HuH-7.5 (cell line): ENCODE data around the gene GRIA4.
A peak's percentile ranks its signal among the peaks of the same experiment; 100 is the strongest.

Experiments
- DNase-seq: peaks from one replicate; pipeline ENCODE4 v3.0.0; 2011; ENCODE audit warnings: low spot score

Gene GRIA4

DNA sequence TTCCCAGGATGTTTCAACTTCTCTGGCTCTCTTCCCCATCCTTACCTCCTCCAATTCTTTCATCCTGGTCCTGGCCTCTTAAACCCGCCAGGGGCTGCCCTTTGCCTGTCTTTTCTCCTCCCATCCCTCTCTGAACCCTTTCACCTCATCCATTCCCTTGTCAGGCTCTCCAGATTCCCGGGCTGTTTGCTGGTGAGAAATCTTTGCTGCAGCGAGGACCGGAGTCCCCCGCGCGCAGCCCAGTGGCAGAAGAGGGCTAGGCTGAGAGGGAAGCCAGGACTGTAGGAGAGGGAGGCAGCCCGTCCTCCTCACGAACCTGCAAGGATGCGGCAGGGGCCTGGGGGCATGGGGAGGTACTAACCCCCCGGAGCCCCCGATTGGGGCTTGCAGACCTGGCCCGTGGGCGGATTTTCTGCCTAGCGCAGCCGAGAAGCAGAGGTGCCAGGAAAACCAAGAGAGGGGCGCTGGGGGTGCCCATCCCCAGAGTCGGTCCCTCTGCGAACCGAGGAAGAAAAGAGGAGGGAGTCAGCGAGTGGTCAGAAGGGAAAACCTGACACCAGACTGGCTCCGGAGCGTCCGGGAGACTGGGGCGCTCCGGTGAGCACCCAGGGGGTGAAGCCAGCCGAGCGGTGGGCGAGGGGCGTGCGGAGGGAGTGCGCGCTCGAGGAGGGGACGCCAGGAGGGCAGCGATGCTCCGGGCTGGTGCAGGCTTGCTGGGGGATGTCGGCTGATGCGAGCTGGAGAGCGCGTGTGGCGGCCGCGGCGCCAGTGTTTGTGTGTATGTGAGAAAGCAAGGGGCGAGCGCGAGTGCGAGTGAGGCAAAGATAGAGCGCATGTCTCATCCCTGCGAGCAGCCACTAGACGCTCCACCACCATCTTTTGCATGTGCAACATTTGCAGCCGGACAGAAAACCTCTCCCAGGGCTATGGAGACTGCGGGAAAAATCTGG, at the start of gene GRIA4:
GRIA4 (plus strand) TSS at position 242 of the 950 bp plus-strand sequence. CDS start 925 bp downstream, outside the sequence.
- peak; percentile 9 for DNase-seq

DNA sequence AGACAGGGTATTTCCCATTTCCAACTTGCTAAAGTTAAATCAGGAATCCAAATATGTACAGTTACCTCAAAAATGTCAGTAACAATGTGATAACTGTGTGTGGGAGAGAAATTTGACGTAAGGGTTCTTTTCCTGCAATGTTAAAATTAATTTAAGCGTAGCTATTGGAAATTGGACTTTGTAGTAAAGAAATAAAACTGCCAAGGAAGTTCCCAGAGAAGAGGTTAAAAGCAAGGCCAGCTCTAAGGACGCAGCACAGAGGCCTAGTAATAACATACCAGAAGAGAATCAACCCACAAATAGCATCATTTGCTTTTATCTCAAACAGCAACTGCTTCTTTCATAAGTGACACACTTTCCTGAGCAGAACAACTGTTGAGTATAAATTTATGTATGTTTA, 36.8 kb upstream of the GRIA4 start:
- DNase-seq: no peak

DNA sequence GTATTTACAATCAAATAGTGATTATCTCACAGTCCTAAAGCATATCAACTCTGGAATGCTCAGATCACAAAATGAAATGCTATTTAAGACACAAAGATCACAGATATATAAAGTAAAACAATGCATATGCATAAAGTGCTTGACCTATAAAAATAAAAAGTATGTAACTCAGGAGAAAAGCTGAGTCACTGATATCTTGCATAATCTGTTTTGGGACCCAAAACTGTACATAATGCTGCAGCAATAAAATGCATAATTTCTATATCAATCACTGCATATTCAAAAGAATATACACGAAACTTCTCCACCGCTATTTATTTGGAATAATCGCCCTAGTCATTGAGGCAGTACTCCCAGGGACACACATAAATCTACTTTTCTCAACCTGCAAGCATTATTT, 34.9 kb upstream of the GRIA4 start:
- no peak for DNase-seq

DNA sequence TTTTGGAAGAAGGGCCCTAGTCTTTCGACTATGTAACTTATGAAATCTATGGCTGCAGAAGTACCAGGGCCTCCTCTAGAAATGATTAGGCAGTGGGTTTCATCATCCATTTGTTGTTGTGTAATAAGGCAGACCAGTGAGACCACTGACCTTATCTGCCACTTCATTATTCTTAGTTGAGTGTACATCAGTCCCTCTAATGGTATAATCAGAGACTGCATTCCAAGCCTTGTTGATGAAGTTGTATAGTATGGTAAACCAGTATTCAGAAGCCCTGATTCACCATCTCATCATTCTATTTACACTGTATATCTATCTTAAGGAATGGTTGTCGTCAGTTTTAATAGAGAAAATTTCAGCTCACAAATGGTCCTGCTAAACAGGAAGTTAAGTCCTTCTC, 32.2 kb upstream of the GRIA4 start:
- DNase-seq: peak; percentile 7

DNA sequence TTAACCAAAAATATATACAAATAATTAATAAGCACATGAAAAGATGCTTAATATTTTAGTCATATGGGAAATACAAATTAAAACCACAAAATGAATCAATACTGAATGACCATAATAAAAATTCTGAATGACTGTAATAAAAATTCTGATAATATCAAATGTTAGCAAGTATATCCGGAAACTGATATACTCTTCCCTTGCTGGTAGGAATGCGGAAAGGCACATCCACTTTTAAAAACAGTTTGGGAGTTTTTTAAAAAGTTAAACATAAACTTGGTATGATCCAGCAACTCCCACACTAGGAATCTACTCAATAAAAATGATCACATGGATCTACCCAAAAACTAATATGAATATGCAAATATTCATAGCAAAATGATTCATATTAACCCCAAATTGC, 30.8 kb upstream of the GRIA4 start:
- no peak for DNase-seq

DNA sequence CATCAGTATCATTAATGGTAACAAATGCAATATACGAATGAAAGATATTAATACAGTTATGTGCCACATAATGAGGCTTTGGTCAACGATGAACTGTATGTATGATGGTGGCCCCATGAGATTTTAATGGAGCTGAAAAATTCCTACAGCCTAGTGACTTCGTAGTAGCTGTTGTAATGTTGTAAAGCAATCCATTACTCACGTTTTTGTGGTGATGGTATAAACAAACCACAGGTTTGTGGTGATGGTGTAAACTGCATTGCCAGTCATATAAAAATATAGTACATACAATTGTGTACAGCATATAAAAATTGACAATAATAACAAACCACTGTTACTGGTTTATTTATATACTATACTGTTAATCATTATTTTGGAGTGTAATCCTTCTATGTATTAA, 27.4 kb upstream of the GRIA4 start:
- no peak for DNase-seq

DNA sequence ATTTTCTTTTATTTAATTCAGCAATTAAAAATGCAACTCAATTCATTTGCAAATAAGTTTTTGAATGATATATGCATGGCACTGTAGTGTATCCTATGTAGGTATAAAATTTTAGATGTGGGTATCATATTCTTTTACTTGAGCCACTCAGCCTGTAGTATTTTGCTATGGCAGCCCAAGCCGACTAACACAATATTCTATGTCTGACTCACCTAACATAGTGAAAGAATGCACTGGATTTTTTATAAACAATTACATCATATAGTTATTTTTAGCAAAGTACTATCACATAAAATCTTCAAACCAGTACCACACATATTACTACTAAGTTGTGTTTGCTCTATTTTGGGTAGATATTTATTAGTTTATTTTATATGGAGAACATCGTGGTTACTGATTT, 21.9 kb upstream of the GRIA4 start:
- no peak for DNase-seq

DNA sequence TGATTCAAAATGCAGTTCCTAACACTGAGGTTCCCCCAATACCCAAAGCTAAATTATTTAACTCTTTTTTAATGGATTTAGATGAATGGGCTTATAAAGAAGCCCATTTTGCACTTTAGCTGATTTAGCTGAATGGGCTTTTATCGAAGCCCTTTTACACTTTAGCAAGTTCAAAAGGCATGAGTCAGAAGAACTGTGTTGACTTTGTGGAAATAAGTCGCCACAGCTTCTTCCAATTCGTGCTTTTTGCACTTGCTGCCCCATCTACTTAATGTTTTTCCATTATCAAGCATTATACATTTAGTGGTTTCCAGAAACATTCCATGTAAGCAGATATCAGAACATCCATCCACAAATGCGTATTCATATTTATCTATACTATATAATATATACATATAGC, 20.5 kb upstream of the GRIA4 start:
- DNase-seq: no peak

DNA sequence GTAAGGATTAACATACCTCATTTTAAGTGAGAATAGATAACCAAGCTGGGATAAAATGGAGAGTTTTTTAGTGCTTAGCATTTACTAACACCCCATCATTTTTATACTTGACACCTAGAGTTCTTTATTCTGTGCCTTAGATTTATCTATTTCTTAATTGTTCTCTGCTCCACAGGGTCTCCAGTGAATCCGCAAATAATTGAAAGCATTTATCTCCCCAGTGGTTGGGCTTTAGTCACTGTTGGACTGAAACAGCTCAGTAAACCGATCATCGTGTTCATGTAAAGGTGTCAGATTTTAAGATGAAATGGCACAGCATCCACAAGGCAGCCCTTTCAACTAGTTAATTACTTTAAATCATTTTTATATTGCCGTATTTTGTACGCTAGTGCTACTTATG, 17.8 kb upstream of the GRIA4 start:
- no peak for DNase-seq

DNA sequence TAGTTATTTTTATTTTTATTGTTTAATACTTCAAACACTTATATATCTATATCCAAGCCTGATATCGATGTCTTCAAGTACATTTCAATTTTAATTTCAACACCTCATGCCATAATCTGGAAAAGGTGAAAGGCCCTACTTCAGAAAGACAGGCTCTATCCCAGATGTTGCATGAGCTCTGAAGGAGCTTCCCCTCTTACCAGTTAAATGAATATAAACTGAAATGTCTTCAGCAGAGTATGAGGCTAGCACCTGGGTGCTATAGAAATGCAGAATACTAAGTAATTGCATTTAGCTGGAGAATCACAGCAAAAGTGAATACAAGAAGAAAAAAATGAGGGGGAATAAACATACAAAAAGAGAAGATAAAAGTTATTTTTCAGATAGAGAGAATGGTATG, 11.5 kb upstream of the GRIA4 start:
- DNase-seq: no peak

DNA sequence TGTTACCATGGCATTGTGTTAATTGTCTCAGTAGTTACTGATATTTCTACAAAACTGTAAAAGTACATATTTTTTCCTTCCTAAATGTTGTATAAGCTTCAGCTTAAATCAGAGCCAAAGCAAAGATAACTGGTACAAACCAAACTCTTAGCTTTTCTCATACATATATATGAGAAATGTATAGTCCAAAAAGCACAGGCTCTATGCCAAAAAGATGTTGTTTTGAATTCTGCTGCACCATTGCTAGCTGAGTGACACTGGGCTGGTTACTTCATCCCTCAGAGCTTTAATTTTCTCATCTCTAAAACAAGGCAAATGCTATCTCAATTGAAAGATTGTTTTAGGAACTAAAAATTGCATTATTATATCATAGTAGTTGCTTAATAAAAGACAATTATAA, 6.7 kb upstream of the GRIA4 start:
- no peak for DNase-seq

DNA sequence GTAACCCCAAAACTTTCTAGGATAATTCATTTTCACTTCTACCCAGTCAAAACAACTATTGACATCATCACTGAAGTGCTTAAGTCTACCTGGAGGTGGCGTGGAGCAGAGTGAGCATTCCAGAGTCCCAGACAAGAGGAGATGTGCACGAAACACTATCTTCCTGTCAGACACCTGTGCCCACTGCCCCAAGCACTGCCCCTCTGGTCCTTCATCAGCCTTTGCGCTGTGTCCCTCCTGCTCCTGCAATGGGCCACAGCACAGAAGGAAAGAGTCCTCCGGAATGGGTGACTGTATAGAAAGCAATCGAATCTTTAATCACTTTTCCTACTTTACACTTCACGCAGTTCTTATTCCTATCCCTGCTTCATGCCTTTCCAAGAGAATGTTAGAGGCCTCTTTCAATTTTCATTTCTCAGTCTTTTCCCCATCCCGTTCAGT, 512 bp upstream of the GRIA4 start:
- DNase-seq: peak; percentile 31

DNA sequence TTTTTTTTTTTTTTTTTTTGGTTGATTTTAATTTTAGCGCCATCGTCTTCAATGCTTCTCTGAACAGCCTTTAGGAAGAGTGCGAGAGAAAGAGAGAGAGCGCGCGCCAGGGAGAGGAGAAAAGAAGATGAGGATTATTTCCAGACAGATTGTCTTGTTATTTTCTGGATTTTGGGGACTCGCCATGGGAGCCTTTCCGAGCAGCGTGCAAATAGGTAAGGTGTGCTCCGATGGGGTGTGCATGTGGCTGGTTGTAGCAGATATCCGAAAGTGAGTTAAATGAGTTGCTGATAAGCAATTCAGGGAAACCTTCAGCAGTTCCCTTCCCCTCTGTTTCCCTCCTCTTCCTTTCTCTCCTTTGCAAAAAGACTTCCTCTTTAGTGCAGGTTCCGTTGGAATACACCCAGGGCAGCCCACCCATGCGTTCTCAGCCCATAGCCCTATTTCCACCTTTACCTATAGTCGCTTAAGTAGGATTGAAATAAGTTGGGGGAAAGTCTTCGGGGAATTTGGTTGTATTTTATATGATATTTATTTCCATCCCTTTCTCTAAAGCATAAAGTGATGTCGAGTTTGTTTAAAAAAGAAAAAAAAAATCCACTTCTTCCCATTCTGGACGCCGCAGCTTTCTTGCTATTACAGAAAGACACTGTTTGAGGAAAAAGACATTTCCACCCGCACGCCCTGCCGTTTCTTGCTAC, 1.1 kb downstream of the GRIA4 start:
- DNase-seq: no peak

DNA sequence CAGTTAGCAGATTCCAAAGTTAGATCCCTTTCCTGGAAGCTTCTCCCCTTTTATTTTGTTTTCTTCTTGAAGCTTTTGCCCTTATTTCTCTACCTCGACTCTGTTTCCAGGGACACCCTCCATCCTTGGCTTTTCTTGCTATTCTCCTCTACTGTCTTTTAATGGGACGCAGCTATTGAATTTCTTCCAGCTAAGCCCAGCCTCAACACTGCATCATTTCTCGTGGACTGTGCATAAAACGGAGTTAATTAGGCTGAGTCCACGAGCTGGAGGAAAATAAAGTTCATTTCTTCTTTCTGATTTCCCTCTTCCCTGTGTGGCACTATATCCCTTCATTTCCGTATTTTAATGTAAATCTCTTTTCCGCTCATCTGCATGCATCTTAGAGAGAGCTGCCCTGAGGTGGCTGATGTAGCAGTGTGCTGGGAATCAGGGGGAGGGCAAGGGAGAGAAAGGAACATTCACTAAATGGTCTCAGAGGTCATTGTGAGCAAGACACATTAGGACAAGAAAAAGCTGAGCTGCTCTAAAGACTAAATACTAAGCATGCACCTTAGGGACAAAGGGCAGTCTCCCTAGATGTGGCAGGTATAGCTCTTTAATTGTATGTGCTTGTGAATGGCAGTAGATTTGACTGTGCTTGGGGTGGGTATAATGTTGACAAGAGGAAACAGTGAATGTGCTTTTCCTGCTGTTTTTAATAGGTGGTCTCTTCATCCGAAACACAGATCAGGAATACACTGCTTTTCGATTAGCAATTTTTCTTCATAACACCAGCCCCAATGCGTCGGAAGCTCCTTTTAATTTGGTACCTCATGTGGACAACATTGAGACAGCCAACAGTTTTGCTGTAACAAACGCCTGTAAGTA, 1.9 kb downstream of the GRIA4 start:
- no peak for DNase-seq

DNA sequence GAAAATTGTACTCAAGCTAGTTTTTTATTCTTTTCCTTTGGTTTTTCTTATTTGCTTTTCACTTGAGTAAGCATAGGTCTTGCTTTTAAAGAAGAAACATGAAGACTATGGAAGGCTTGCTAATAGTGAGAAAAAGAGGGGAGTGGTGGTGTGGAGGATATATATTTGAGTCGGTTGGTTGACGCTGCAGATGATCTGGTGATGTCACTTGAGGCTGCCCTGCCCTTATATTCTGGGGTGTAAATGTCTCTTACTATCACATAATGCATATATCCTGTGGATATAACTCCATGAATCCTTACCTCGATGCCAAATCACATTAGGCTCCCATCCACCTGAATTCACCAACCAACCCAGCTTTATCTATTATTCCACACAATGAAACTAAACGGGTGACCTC, 2.9 kb downstream of the GRIA4 start:
- no peak for DNase-seq

DNA sequence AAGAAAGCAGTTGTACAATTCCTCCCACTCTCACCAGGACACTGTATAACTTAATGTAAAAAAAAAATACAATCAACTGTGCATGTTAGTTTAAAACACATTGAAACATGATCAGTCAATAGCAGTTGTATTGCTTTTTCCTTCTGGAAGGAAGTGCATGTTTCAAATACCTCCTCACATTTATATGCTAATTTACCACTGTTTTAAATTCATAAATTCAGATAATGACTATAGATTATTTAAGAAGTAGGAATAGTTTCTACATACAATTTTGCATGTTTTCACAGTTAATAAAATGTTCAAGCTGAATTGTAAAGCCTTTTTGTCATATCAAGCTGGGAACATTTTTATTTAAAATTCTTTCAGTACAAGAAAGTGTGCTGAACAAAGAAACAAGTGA, 3.3 kb downstream of the GRIA4 start:
- DNase-seq: no peak

DNA sequence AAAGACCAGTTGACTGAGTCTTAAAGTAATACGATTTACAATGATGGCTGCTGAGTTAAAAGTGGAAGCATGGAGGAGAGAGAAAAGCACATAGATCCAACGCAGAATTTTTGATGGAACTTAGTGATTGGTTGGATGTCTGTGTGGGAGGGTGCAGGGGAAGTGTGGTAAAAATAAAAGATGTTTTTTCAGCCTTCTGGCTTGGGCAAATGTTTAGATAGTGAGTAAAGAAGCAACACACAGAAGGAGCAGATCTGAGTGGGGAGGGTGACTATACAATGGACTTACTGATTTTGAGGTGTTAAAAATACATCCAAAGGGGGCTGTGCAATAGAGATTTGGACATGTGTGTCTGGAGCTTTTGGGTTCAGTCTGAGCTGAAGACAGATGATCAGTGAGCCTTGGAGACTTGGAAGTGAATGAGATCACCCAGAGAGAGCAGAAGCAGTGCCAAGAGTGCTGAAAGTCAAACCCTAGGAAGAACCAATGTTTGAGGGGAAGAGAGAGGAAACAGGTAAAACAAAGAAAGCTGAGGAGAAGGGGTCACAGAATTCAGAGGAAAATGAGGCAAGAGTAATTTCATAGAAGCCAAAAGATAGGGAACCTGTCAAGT, 8.6 kb downstream of the GRIA4 start:
- no peak for DNase-seq

DNA sequence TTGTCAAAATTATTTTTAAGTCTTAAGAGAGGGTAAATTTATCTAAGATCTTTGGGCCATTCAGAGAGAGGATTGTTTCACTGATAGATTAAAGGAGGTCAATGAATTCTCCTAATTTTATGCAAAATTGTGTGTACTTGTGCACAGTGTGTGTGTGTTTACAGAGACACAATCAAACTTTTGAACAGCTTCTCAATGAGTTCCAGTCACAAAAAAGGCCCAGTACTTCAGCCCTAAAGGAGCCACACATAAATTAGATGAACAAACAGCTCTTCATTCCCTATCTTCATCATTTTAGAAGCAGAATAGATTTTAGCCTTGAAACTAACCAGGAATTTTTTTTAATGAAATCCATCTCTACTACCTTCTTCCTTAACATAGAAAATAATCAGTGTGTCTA, 9.7 kb downstream of the GRIA4 start:
- no peak for DNase-seq

DNA sequence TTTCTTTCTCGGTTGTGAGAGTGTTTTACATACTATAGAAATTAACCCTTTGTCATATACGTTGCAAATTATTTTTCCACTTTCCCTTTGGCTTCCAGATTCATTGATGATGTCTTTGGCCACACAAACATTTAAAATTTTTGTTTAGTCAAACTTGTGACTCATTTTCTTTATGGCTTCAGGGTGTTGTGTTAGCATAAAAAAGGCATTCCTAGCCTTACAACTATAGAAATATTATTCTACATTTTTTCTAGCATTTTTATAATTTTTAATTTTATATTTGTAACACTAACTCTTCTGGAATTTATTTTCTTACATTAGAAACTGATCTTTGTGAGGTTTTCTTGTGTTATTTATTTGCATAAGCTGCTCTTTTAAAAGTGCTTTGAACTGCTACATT, 12.1 kb downstream of the GRIA4 start:
- no peak for DNase-seq

DNA sequence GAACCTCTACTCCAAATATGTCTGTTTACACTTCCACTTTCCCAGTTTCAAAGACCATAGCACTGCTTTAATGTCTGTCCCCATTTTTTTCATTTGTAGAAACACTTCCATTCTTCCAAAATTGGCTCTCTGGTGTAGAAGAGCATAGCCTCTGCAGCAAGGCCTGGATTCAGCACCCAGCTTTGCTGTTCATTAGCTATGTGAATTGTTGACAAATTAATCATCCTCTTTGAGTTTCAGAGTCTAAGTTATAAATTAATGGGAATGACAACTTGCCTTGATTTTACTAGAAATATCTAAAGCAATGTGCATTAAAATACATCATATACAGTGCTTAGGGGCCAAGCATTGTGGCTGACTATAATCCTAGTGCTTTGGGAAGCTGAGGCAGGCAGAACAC, 22.4 kb downstream of the GRIA4 start:
- no peak for DNase-seq

DNA sequence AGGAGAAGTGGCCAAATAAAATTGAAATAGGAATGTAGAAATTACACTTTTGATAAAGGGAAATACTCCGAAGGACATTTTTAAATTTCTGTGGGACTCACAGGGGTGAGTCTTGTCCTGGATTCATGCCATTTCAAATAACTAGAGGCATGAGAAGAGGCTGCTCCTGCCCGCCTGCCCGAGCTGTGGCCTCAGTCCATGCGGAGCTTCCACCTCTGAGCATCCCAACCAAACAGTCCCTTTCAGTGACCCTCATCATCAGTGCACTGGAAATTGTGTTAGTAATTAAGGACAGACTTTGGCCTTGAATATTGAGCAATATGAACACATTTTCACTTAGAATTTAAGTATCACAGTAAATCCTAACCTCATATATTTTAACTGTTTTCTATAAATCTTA, 25.6 kb downstream of the GRIA4 start:
- DNase-seq: no peak

DNA sequence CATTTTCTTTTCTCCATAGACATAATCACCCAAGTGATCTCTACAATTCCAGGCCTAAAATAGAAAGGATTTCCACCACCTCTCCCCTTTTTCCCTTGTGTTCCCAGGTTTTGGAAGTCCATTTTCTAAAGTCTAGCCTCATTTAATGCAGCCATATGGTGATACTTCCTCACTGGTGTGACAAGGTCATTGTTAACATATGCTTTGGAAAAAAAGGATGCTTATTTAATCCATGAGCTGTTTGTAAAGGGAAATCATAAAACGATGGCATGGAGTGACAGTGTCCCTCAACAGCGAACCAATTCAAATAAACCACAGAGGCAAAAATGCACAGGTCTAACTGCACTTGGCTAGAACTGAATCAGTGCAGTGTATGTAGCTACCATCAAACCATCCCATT, 26.6 kb downstream of the GRIA4 start:
- no peak for DNase-seq
